AG09319 (cell line): ENCODE data around the gene AVP.
"Not testable (repeated sequence)": the region's sequence is repeated elsewhere in the genome, so short reads cannot be mapped to it uniquely, and the experiment has no call there.

Experiments
- DNase-seq: peaks from one replicate; pipeline ENCODE4 v3.0.0-alpha.2; 2010; ENCODE audit warnings: low read depth; ENCODE audit errors: extremely low read depth
- CTCF ChIP-seq: IDR thresholded peaks from 2 replicates; pipeline ENCODE4 v1.5.1; 2011; ENCODE audit warnings: low read depth, mild to moderate bottlenecking, inconsistent platforms, low read length, moderate library complexity

Gene AVP

GRCh38 chr20:3082955-3083952, 1.3 kb downstream of the AVP start:
- DNase-seq: no peak
- TF ChIP-seq CTCF: no peak

GRCh38 chr20:3082306-3082951, 2.1 kb downstream of the AVP start:
- no peak for DNase-seq

GRCh38 chr20:3081641-3082040, 2.9 kb downstream of the AVP start:
- DNase-seq: no peak
- TF ChIP-seq CTCF: no peak

More at GRCh38 chr20:3082306-3082951, 2.1 kb downstream of the AVP start:
- TF ChIP-seq CTCF: no peak

- peak; percentile 25 for DNase-seq
- TF ChIP-seq CTCF: no peak
Measured at GRCh38 chr20:3080939-3081388, 3.6 kb downstream of the AVP start.

- no peak for DNase-seq
- TF ChIP-seq CTCF: no peak
Measured at GRCh38 chr20:3077618-3078134, 6.8 kb downstream of the AVP start.

GRCh38 chr20:3075315-3075714, 9.2 kb downstream of the AVP start:
- DNase-seq: not testable (repeated sequence)

GRCh38 chr20:3074812-3075211, 9.7 kb downstream of the AVP start:
- DNase-seq: no peak

GRCh38 chr20:3073251-3073643, 11.3 kb downstream of the AVP start:
- DNase-seq: not testable (repeated sequence)

More at GRCh38 chr20:3074812-3075211, 9.7 kb downstream of the AVP start:
- no peak for TF ChIP-seq CTCF
